ENCODE results near the gene AANAT.
A peak's percentile ranks its signal among the peaks of the same experiment; 100 is the strongest.
"Not testable (repeated sequence)": the region's sequence is repeated elsewhere in the genome, so short reads cannot be mapped to it uniquely, and the experiment has no call there.

Gene AANAT

GRCh38 chr17:76501827-76502307, 34.5 kb downstream of the AANAT start:
- TF ChIP-seq CTCF (IDR thresholded peaks at IDR 0.05; ENCODE audit: extremely low read depth, insufficient read depth, missing control alignments), result no peak
- in situ Hi-C loops (cut with MboI; ENCODE audit: low pct_unique_long_range_greater_than_20kb, low sequenced_read_pairs, unreplicated experiment), result no loop called here

GRCh38 chr17:76502341-76503211, 35.2 kb downstream of the AANAT start:
- no peak for DNase-seq (ENCODE audit: low spot score)
- TF ChIP-seq CTCF (IDR thresholded peaks at IDR 0.05; ENCODE audit: extremely low read depth, insufficient read depth, missing control alignments), result no peak
- in situ Hi-C loops (cut with MboI; ENCODE audit: low pct_unique_long_range_greater_than_20kb, low sequenced_read_pairs, unreplicated experiment), result no loop called here

More at GRCh38 chr17:76501827-76502307, 34.5 kb downstream of the AANAT start:
- DNase-seq (ENCODE audit: low spot score), result no peak

DNA sequence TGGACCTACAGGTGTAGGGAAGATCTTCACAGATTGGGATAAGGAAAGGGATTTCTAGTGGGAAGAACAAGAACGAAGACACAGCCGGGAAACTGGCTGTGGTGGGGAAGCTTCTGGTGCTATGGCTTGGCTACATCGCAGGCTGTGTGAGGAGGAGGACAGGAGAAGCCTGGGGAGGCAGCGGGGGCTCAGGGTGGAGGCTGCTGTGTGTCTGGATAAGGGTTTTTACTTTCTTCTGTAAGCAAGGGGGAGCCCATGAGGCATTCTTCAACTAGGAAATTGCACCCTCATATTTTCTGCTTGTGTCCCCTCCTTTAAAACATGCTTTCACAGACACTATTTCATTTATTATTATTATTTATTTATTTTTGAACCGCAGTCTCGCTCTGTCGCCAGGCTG, 36.7 kb downstream of the AANAT start:
- no peak for DNase-seq (ENCODE audit: low spot score)
- TF ChIP-seq CTCF (IDR thresholded peaks at IDR 0.05; ENCODE audit: extremely low read depth, insufficient read depth, missing control alignments), result no peak
- in situ Hi-C loops (cut with MboI; ENCODE audit: low pct_unique_long_range_greater_than_20kb, low sequenced_read_pairs, unreplicated experiment), result no loop called here

DNA sequence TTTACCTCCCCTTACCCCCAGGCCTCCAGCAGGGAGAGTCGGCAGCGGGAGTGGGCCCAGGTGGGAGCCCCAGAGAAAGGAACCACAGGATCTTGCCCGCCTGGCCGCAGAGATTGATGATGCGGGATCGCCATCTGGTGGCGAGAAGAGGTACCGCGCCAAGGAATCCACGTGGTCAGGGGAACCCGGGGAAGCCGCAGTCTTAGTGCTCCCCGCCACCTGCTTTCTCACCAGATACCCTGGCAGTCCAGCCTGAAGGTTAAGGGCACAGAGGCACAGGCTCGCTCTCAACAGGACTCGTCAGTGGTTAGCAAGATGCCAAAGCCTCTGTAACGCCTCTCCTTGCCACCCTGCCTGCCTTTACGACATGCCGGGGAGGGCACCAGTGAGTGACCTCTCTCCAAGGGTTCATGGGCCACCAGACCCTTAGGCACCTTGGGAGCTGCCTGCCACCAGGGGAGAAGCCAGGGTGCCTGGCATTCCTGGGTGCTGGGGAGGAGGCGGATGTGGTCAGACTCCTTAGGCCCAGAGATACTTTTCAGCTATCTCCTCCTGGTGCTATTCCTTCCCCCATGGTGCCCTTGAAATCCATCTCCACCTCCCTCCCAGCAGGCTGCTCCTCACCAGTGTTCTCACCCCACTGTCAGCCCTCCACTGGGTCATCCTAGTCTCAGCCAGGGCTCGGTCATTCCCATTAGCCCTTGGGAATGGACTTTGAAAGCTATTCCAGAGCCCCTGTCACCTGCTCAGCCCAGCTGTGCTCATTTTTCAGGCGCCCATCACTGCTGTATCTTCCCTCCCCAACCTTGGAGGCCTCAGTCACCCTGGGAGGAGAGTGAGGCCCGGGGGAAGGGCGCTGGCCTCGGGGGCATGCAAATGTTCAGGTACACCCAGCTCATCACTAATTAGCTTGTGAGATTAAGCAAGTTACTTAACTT, 39.3 kb downstream of the AANAT start:
- TF ChIP-seq CTCF (IDR thresholded peaks at IDR 0.05; ENCODE audit: extremely low read depth, insufficient read depth, missing control alignments), result peak; percentile 95
- peak; percentile 87 for DNase-seq (ENCODE audit: low spot score)
- in situ Hi-C loops (cut with MboI; ENCODE audit: low pct_unique_long_range_greater_than_20kb, low sequenced_read_pairs, unreplicated experiment), result loop anchor here (5.0 kb wide), 1 partner anchor 39 kb away; the partner anchor contains the start of gene AANAT

- DNase-seq (ENCODE audit: low spot score), result not testable (repeated sequence)
- in situ Hi-C loops (cut with MboI; ENCODE audit: low pct_unique_long_range_greater_than_20kb, low sequenced_read_pairs, unreplicated experiment), result loop anchor here (5.0 kb wide), 1 partner anchor 41 kb away; the partner anchor contains the start of gene AANAT
Measured at GRCh38 chr17:76508472-76509063, 41.2 kb downstream of the AANAT start.

DNA sequence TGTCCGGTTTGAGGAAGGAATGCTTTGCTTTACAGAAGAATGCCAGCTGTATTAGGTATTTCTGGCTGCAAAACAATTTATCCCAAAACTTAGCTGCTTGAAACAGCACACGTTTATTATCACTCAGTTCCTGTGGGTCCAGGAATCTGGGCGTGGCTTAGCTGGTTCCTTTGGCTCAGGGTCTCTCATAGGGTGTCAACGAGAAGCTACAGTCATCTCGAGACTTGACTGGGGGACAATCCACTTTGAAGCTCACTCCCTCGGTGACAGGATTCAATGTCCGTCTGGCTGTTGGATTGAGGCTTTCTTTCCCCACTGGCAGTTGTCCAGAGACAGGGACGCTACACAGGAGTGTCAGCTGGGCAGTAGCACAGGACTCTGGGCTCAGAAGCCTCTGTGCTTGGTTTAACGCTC, 43.4 kb downstream of the AANAT start:
- TF ChIP-seq CTCF (IDR thresholded peaks at IDR 0.05; ENCODE audit: extremely low read depth, insufficient read depth, missing control alignments), result no peak
- DNase-seq (ENCODE audit: low spot score), result no peak
- in situ Hi-C loops (cut with MboI; ENCODE audit: low pct_unique_long_range_greater_than_20kb, low sequenced_read_pairs, unreplicated experiment), result no loop called here
